Suprapubic skin (tissue), 4 donors: ENCODE data around the gene AHI1. TPM values are rescaled to one million over a fixed set of nuclear protein-coding genes. Genes with fewer than 3 reads are reported as not detected.

ENCODE experiments used
- DNase-seq, 2 donors: peaks; one replicate each; pipeline ENCODE4 v3.0.0-alpha.2; 2019; ENCODE audit warnings: low spot score in 2 of 2
- H3K27ac ChIP-seq: fragments of 200-600 bp; sonication (generic); one replicate; pipeline ENCODE4 v1.5.1; 2019
- H3K27me3 ChIP-seq: fragments of 200-600 bp; sonication (generic); one replicate; pipeline ENCODE4 v1.5.1; 2019
- H3K36me3 ChIP-seq: fragments of 200-600 bp; sonication (generic); one replicate; pipeline ENCODE4 v1.5.1; 2019
- H3K4me1 ChIP-seq: fragments of 200-600 bp; sonication (generic); one replicate; pipeline ENCODE4 v1.5.1; 2019
- H3K4me3 ChIP-seq: fragments of 200-600 bp; sonication (generic); one replicate; pipeline ENCODE4 v1.5.1; 2019; ENCODE audit warnings: mild to moderate bottlenecking
- H3K9me3 ChIP-seq: fragments of 200-600 bp; sonication (generic); one replicate; pipeline ENCODE4 v1.5.1; 2019
- EP300 ChIP-seq: sonication (generic); formaldehyde crosslinking; IDR thresholded peaks from one replicate; pipeline ENCODE4 v1.6.1; 2017; ENCODE audit warnings: antibody characterized with exemption
- POLR2A ChIP-seq, 2 donors: fragments of 450-650 bp; IDR thresholded peaks; one replicate each; pipeline ENCODE4 v1.6.1; 2017; ENCODE audit warnings: antibody characterized with exemption in 2 of 2, mild to moderate bottlenecking in 2 of 2, moderate library complexity in 2 of 2
- POLR2AphosphoS5 ChIP-seq, 3 donors: sonication (generic); formaldehyde crosslinking; IDR thresholded peaks; one replicate each; pipeline ENCODE4 v1.6.1; 2017; ENCODE audit warnings: antibody characterized with exemption in 3 of 3
- WGBS: methylation state at CpG from one replicate; pipeline ENCODE4 v1.1.5; 2018; 5-methylcytosine and 5-hydroxymethylcytosine counted together
- total RNA-seq, 4 donors: library from RNA; depleted of rRNA; stranded (reverse); fragments of >200 nt; gene quantifications; one replicate each; pipeline ENCODE4 v1.1.0, GENCODE V29; 2016
- TF ChIP-seq, protein P1 (sequence below), 2 donors: fragments of 200-600 bp in 1 of 2; fragments of 450-650 bp in 1 of 2; sonication (generic) in 1 of 2; IDR thresholded peaks; one replicate each; pipeline ENCODE4 v1.5.1; 2016 to 2019; ENCODE audit warnings: antibody characterized with exemption in 2 of 2, mild to moderate bottlenecking in 1 of 2, moderate library complexity in 1 of 2

AHI1 gene
- total RNA-seq, 4 donors from 2014 or later: 12.1 to 53.6 (median 19.2) TPM

DNA sequence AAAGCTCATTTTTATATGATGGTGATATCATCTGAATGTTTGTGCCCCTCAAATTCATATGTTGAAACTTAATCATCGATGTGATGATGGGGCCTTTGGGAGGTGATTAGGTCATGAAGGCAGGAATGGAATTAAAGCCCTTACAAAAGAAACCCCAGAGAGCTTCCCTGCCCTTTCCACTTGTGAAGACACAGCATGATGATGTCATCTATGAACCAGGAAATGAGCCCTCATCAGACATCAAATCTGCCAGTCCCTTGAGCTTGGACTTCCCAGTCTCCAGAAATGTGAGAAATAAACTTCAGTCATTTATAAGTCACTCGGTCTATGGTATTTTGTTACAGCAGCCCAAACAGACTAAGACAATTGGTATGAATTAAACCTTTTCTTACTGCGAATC is 163.4 kb downstream of the AHI1 start:
- TF ChIP-seq POLR2AphosphoS5 (IDR thresholded peaks at IDR 0.05): no peak
- TF ChIP-seq, protein P1, sequence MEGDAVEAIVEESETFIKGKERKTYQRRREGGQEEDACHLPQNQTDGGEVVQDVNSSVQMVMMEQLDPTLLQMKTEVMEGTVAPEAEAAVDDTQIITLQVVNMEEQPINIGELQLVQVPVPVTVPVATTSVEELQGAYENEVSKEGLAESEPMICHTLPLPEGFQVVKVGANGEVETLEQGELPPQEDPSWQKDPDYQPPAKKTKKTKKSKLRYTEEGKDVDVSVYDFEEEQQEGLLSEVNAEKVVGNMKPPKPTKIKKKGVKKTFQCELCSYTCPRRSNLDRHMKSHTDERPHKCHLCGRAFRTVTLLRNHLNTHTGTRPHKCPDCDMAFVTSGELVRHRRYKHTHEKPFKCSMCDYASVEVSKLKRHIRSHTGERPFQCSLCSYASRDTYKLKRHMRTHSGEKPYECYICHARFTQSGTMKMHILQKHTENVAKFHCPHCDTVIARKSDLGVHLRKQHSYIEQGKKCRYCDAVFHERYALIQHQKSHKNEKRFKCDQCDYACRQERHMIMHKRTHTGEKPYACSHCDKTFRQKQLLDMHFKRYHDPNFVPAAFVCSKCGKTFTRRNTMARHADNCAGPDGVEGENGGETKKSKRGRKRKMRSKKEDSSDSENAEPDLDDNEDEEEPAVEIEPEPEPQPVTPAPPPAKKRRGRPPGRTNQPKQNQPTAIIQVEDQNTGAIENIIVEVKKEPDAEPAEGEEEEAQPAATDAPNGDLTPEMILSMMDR (IDR thresholded peaks at IDR 0.05): no peak
- no peak for TF ChIP-seq EP300
- no peak for TF ChIP-seq POLR2A (IDR thresholded peaks at IDR 0.05)
- 84% methylated on average over 3 of the region's 3 CpGs for WGBS
- Histone ChIP-seq H3K27ac (no peak overlapping the region), H3K27me3 (no peaks in the 10 kb centered on the region), H3K36me3 (no peaks in the 10 kb centered on the region), H3K4me1 (no peaks in the 10 kb centered on the region), H3K9me3 (no peaks in the 10 kb centered on the region), H3K4me3 (no peak overlapping the region)
- no peak for DNase-seq

DNA sequence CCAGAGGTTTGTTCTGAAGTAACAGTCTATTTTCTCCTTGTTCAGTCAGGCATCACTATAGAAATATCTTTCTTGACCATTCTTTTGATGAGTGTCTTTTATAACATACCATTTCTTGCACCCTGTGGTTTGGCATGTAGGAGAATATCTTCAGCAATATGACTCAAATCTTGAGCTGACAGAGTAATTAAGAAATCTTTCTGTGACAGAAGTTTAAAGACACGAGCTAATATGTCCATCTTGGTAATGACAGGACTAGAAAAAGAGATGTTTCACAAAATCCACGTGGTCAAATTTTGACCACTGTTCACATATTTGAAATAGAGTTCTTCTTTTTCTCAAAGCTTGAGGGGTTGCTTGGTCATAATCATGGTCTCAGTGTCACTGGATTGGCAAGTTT is 166.5 kb downstream of the AHI1 start:
- 81% methylated on average over 2 of the region's 2 CpGs for WGBS

DNA sequence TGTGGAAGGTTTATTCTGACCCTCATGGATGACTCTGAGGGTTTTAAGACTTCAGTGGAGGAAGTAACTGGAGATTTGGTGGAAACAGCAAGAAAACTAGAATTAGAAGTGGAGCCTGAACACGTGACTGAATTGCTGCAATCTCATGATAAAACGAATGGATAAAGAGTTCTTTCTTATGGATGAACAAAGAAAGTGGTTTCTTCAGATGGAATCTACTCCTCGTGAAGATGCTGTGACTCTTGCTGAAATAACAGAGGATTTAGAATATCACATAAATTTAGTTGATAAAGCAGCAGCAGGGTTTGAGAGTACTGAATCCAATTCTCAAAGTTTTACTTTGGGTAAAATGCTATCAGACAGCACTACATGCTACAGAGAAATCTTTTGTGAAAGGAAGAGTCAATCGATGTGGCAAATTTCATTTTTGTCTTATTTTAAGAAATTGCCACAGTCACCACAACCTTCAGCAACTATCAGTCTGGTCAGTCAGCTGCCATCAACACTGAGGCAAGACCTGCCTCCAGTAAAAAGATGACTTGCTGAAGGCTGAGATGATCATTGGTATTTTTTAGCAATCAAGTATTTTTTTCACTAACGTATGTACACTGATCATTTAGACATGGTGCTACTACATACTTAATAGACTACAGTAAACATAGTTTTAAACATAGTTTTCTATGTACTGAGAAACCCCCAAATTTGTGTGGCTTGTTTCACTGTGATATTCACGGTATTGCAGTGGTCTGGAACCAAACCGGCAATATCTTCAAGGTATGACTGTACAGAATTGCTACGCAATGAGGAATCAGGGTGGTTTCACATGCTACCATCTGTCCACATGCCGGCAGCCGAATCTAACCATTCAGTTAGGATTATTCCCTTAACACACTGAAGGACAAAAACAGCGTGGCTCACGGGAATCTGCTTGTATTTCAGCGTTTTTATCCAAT is 167.4 kb downstream of the AHI1 start:
- H3K36me3 ChIP-seq: no peaks in the 10 kb centered on the region
- no peaks in the 10 kb centered on the region for H3K27me3 ChIP-seq
- TF ChIP-seq EP300 (no peak), POLR2AphosphoS5 (IDR thresholded peaks at IDR 0.05) (no peak), POLR2A (IDR thresholded peaks at IDR 0.05) (no peak)
- TF ChIP-seq, protein P1 (IDR thresholded peaks at IDR 0.05): no peak
- H3K4me3 ChIP-seq: no peak overlapping the region
- no peaks in the 10 kb centered on the region for H3K9me3 ChIP-seq
- no peak overlapping the region for H3K27ac ChIP-seq
- WGBS: 86% methylated on average over 13 of the region's 13 CpGs
- H3K4me1 ChIP-seq: no peaks in the 10 kb centered on the region
- no peak for DNase-seq

More for the DNA sequence above, 166.5 kb downstream of the AHI1 start:
- no peak for DNase-seq
- Histone ChIP-seq H3K9me3 (no peaks in the 10 kb centered on the region), H3K4me3 (no peak overlapping the region), H3K27me3 (no peaks in the 10 kb centered on the region), H3K4me1 (no peaks in the 10 kb centered on the region), H3K27ac (no peak overlapping the region), H3K36me3 (no peaks in the 10 kb centered on the region)
- TF ChIP-seq, protein P1 (IDR thresholded peaks at IDR 0.05): no peak
- TF ChIP-seq POLR2A (IDR thresholded peaks at IDR 0.05) (no peak), EP300 (no peak)

DNA sequence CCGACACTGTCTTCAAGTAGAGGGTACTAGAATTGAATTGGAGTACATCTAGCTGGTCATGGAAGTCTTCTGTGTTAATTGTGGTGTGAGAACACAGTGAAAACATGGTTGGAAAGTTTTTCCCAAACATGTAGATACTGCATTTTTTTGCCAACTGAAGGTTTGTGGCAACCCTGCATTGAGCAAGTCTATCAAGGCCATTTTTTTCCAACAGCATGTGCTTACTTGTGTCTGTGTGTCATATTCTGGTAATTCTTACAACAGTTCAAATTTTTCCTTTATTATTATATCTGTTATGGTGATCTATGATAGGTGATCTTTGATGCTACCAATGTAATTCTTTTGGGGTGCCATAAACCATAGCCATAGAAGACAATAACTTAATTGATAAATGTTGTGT is 169.4 kb downstream of the AHI1 start:
- H3K36me3 ChIP-seq: no peaks in the 10 kb centered on the region
- H3K27me3 ChIP-seq: no peaks in the 10 kb centered on the region
- no peak overlapping the region for H3K4me3 ChIP-seq
- no peaks in the 10 kb centered on the region for H3K4me1 ChIP-seq
- no peak for TF ChIP-seq POLR2AphosphoS5 (IDR thresholded peaks at IDR 0.05)
- TF ChIP-seq, protein P1 (IDR thresholded peaks at IDR 0.05): no peak
- no peak for TF ChIP-seq POLR2A (IDR thresholded peaks at IDR 0.05)
- TF ChIP-seq EP300: no peak
- no peak for DNase-seq
- WGBS: 92% methylated on average over 1 of the region's 1 CpG
- no peaks in the 10 kb centered on the region for H3K9me3 ChIP-seq
- H3K27ac ChIP-seq: no peak overlapping the region

DNA sequence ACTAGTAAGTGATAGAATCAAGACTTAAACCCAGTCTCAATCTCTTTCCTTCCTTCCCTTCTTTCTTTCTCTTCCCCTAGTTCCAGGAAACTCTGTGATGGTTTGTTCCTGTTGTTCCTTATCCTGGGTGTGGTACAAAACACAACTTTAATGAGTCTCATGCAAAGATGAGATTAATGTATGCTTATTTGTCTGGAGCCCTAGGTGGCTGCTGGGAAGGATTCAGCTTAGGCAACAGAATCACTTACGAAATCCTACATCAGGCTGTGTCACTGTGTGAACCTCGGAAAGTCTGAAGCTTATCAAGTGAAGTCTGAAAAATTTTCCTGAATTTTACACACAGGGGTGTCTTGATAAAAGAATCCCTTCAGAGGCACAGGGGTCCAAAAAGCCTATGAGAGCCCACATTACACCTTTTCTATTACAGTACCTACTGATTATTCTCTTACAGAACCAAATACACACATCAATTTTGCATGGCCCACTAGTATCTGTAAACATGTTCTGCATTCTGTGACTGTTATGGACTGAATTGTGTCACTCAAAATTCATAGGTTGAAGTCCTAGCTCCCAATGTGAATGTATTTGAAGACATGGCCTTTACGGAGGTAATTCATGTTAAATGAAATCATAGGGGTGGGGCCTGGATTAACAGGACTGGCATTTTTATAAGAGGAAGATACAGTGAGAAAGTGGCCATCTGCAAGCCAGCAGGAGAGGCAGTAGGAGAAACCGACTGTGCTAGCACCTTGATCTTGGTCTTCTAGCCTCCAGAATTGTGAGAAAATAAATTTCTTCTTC is 171.7 kb downstream of the AHI1 start:
- WGBS: 89% methylated on average over 4 of the region's 4 CpGs
- TF ChIP-seq EP300: no peak
- no peak for TF ChIP-seq POLR2AphosphoS5 (IDR thresholded peaks at IDR 0.05)
- no peak for TF ChIP-seq POLR2A (IDR thresholded peaks at IDR 0.05)
- TF ChIP-seq, protein P1 (IDR thresholded peaks at IDR 0.05): no peak
- DNase-seq: no peak
- Histone ChIP-seq H3K4me3 (no peak overlapping the region), H3K4me1 (no peaks in the 10 kb centered on the region), H3K27me3 (no peaks in the 10 kb centered on the region), H3K36me3 (no peaks in the 10 kb centered on the region), H3K27ac (no peak overlapping the region), H3K9me3 (no peaks in the 10 kb centered on the region)
